Kidney epithelial cell (primary cell): ENCODE measurements around the gene LOXL4. TPM values are rescaled to one million over a fixed set of nuclear protein-coding genes. Genes with fewer than 3 reads are reported as not detected.

Experiments used
- DNase-seq: peaks from one replicate; pipeline ENCODE4 v3.0.0-alpha.2; 2010; ENCODE audit warnings: low read depth
- H3K27me3 ChIP-seq: 2 replicates; pipeline ENCODE4 v1.6.0; 2011; ENCODE audit warnings: low read length; ENCODE audit not compliant: control insufficient read depth, insufficient read depth
- H3K36me3 ChIP-seq: 2 replicates; pipeline ENCODE4 v1.5.1; 2011; ENCODE audit warnings: low read length; ENCODE audit not compliant: control insufficient read depth, insufficient read depth
- H3K4me3 ChIP-seq: 2 replicates; pipeline ENCODE4 v1.5.1; 2011; ENCODE audit warnings: low read depth, mild to moderate bottlenecking, control low read depth, low read length
- total RNA-seq: library from RNA; depleted of rRNA; stranded (reverse); fragments of >200 nt; gene quantifications from 2 replicates; pipeline ENCODE4 v1.2.3, GENCODE V29; 2015
- TF ChIP-seq, protein P1 (sequence below): IDR thresholded peaks from 2 replicates; pipeline ENCODE4 v1.5.1; 2011; ENCODE audit warnings: mild to moderate bottlenecking, moderate library complexity, low read length, control low read depth, inconsistent platforms; ENCODE audit not compliant: insufficient read depth, poor library complexity, severe bottlenecking

Gene LOXL4
- total RNA-seq, 1 donor from 2014 or later: 6.1 TPM

GRCh38 chr10:98276311-98276710 is 8.3 kb upstream of the LOXL4 start:
- Histone ChIP-seq H3K36me3 (no peaks in the 10 kb centered on the region), H3K27me3 (no peaks in the 10 kb centered on the region), H3K4me3 (no peak overlapping the region)
- DNase-seq: no peak
- TF ChIP-seq, protein P1, sequence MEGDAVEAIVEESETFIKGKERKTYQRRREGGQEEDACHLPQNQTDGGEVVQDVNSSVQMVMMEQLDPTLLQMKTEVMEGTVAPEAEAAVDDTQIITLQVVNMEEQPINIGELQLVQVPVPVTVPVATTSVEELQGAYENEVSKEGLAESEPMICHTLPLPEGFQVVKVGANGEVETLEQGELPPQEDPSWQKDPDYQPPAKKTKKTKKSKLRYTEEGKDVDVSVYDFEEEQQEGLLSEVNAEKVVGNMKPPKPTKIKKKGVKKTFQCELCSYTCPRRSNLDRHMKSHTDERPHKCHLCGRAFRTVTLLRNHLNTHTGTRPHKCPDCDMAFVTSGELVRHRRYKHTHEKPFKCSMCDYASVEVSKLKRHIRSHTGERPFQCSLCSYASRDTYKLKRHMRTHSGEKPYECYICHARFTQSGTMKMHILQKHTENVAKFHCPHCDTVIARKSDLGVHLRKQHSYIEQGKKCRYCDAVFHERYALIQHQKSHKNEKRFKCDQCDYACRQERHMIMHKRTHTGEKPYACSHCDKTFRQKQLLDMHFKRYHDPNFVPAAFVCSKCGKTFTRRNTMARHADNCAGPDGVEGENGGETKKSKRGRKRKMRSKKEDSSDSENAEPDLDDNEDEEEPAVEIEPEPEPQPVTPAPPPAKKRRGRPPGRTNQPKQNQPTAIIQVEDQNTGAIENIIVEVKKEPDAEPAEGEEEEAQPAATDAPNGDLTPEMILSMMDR: no peak

DNA sequence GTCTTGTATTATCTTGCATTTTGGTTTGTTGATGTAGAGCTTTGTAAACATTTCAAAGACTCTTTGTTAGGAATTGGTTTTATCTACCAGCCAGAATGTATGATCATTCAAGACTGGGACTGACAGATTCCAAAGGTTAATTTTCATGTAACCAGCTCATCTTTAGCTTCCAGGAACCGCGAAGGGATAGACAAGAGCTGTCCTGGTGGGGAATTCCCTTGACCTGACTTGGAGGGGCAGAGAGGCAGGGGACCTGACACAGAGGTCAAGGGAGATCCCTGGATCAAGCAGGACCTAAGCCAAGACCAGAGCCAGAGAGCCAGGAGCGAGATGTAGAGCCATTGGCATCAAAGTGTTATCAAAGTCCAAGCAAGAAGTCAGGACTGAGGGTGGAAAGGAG is 6.6 kb upstream of the LOXL4 start:
- TF ChIP-seq, protein P1: no peak
- Histone ChIP-seq H3K4me3 (no peak overlapping the region), H3K27me3 (no peaks in the 10 kb centered on the region), H3K36me3 (no peaks in the 10 kb centered on the region)
- no peak for DNase-seq

DNA sequence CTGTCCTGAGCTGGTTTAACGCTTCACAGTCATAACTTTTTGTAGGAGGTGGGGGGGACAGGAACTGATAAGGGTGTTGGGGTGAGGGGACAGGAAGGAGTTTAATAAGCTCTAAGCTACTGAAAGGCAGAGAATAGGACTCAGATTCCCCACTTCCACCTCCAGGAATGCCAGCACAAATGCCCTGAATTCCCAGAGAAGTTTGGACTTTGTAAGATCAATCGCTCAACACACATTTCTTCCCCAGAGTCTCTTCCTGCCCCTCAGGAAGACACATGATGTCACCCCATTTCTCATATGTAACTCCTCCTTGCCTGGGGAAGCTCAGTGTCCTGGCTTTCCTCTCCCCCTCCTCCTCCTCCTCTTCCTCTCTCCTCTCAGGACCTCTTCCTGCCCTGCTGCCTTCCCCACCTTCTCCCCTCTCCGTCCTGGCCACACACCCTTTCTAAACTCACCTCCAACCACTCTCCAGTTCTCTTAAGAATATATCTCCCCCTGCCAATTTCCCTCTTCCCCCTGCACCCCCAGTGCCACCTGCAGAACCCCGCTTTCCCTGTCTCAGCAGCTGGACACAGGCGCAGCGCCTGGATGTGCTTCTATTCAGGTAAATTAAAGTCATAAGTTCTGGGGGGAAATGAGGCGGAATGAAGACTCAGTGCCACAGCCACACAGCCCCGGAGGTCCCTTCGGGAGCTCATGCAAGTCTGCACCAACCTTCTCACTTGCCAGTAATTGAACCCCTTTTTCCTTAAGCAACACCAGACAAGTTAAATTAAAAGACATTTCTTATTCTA is 5.3 kb upstream of the LOXL4 start:
- no peak for DNase-seq
- TF ChIP-seq, protein P1: no peak
- Histone ChIP-seq H3K36me3 (no peaks in the 10 kb centered on the region), H3K27me3 (no peaks in the 10 kb centered on the region), H3K4me3 (no peak overlapping the region)

- Histone ChIP-seq H3K36me3 (no peaks in the 10 kb centered on the region), H3K4me3 (no peak overlapping the region), H3K27me3 (no peaks in the 10 kb centered on the region)
- DNase-seq: no peak
- TF ChIP-seq, protein P1: no peak
These were observed 4.7 kb upstream of the LOXL4 start for GRCh38 chr10:98272656-98273055.

- Histone ChIP-seq H3K4me3 (no peak overlapping the region), H3K27me3 (no peaks in the 10 kb centered on the region), H3K36me3 (no peaks in the 10 kb centered on the region)
- no peak for DNase-seq
- TF ChIP-seq, protein P1: no peak
These were observed 4.3 kb upstream of the LOXL4 start for GRCh38 chr10:98272245-98272644.

DNA sequence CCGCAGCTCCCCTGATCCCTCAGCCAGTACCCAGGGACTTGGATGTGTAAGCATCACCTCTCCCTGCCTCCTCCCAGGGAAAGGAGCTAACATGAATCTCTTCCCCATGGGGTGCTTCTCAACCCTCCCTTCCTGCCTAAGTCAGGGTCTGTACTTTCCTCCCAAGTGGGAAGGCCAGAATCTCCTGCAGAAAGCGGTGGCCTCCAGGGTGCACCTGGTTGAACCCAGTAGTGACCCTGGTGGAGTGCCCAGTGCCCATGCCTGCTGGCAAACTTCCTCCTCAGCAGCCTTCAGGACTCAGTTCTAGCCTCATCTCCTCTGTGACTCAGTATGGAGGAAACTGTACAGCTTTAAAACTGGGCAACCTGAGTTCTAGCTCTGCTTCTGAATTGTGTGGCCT is 2.8 kb upstream of the LOXL4 start:
- Histone ChIP-seq H3K36me3 (no peaks in the 10 kb centered on the region), H3K4me3 (no peak overlapping the region), H3K27me3 (no peaks in the 10 kb centered on the region)
- TF ChIP-seq, protein P1: no peak
- DNase-seq: no peak
